Kidney tubule cell (primary cell): Measurements from ENCODE around the gene IFNA5.

ENCODE experiments used
- DNase-seq: peaks from one replicate; pipeline ENCODE4 v3.0.0-alpha.2; 2018; ENCODE audit warnings: low spot score

Gene IFNA5

GRCh38 chr9:21305213-21305612 is at the start of gene IFNA5:
Gene IFNA5 (minus strand): TSS chr9:21305313. CDS start chr9:21305256, 57 bp downstream.
- DNase-seq = no peak

GRCh38 chr9:21350787-21351186 is 45.7 kb upstream of the IFNA5 start, which contains the start of gene IFNA6:
Gene IFNA6 (minus strand): TSS chr9:21350887. CDS start chr9:21350887, 0 bp downstream.
- DNase-seq = no peak

GRCh38 chr9:21348430-21348970 is 43.4 kb upstream of the IFNA5 start:
- DNase-seq = no peak

- DNase-seq = no peak
Measured at GRCh38 chr9:21340735-21341134, 35.6 kb upstream of the IFNA5 start.

- DNase-seq = no peak
Measured at GRCh38 chr9:21336457-21336856, 31.3 kb upstream of the IFNA5 start.

GRCh38 chr9:21334701-21335632 is 29.9 kb upstream of the IFNA5 start, which contains the start of gene KLHL9:
Gene KLHL9 (minus strand): TSS chr9:21335404. CDS start chr9:21334859, 545 bp downstream.
- peak; percentile 93 for DNase-seq

GRCh38 chr9:21333226-21333625 is 28.1 kb upstream of the IFNA5 start:
- DNase-seq = no peak

GRCh38 chr9:21331676-21332402 is 26.7 kb upstream of the IFNA5 start:
- DNase-seq = no peak

- peak; percentile 61 for DNase-seq
Measured at GRCh38 chr9:21326526-21327139, 21.5 kb upstream of the IFNA5 start.

- DNase-seq = no peak
Measured at GRCh38 chr9:21324047-21324446, 18.9 kb upstream of the IFNA5 start.

GRCh38 chr9:21322911-21323461 is 17.9 kb upstream of the IFNA5 start:
- DNase-seq = no peak

GRCh38 chr9:21320465-21320864 is 15.4 kb upstream of the IFNA5 start:
- DNase-seq = no peak

GRCh38 chr9:21317956-21318923 is 13.1 kb upstream of the IFNA5 start:
- peak; percentile 60 for DNase-seq

- DNase-seq = peak; percentile 20
Measured at GRCh38 chr9:21316860-21317259, 11.7 kb upstream of the IFNA5 start.

GRCh38 chr9:21316032-21316842 is 11.1 kb upstream of the IFNA5 start:
- DNase-seq = no peak

GRCh38 chr9:21314152-21314551 is 9.0 kb upstream of the IFNA5 start:
- DNase-seq = no peak

GRCh38 chr9:21311889-21312288 is 6.8 kb upstream of the IFNA5 start:
- peak; percentile 49 for DNase-seq

GRCh38 chr9:21295992-21296391 is 9.1 kb downstream of the IFNA5 start:
- DNase-seq = peak; percentile 59

GRCh38 chr9:21294904-21295538 is 10.1 kb downstream of the IFNA5 start:
- no peak for DNase-seq
